A673 (cell line): ENCODE results near the gene CLSTN2. TPM values are rescaled to one million over a fixed set of nuclear protein-coding genes. Genes with fewer than 3 reads are reported as not detected.

ENCODE experiments used
- BruUV-seq: library from RNA; stranded (reverse); fragments of 400-500 nt; replicated peaks from 2 replicates; lab custom pipeline; 2021; lab: Mats Ljungman, UMichigan
- CTCF ChIA-PET: fragments of 300-600 bp; sonication (Branson Sonifier 250); formaldehyde crosslinking; loops from one replicate; lab custom pipeline; 2022; ENCODE audit warnings: antibody characterized with exemption; lab: Charles Lee
- POLR2A ChIA-PET: fragments of 300-600 bp; sonication (Branson Sonifier 250); formaldehyde crosslinking; loops from one replicate; lab custom pipeline; 2022; ENCODE audit warnings: antibody characterized with exemption; ENCODE audit not compliant: low non-redundant PET; lab: Charles Lee
- DNase-seq: peaks from one replicate; pipeline ENCODE4 v3.0.0-alpha.2; 2015; ENCODE audit warnings: low spot score
- H3K27ac ChIP-seq: fragments of 200-600 bp; sonication (generic); 2 replicates; pipeline ENCODE4 v1.5.1; 2016; ENCODE audit warnings: mixed run types, low read depth, mild to moderate bottlenecking, mixed read lengths, antibody characterized with exemption, low read length; ENCODE audit not compliant: poor library complexity, severe bottlenecking
- H3K27me3 ChIP-seq: fragments of 200-600 bp; sonication (generic); replicated peaks from 2 replicates; pipeline ENCODE4 v1.6.1; 2017; ENCODE audit warnings: mixed run types, low read depth, mild to moderate bottlenecking, mixed read lengths, antibody characterized with exemption, low read length; ENCODE audit not compliant: insufficient read depth, poor library complexity
- H3K36me3 ChIP-seq: fragments of 200-600 bp; sonication (generic); 2 replicates; pipeline ENCODE4 v1.6.1; 2016; ENCODE audit warnings: mixed run types, mild to moderate bottlenecking, mixed read lengths, antibody characterized with exemption, low read length; ENCODE audit not compliant: insufficient read depth, poor library complexity, severe bottlenecking
- H3K4me1 ChIP-seq: fragments of 200-600 bp; sonication (generic); 2 replicates; pipeline ENCODE4 v1.6.1; 2017; ENCODE audit warnings: mixed run types, mild to moderate bottlenecking, mixed read lengths, antibody characterized with exemption, low read length; ENCODE audit not compliant: insufficient read depth, poor library complexity, severe bottlenecking
- H3K4me3 ChIP-seq: fragments of 200-600 bp; sonication (generic); 2 replicates; pipeline ENCODE4 v1.5.1; 2016; ENCODE audit warnings: low read depth, mixed run types, mild to moderate bottlenecking, mixed read lengths, low read length; ENCODE audit not compliant: poor library complexity, severe bottlenecking
- H3K9me3 ChIP-seq: fragments of 200-600 bp; sonication (generic); 2 replicates; pipeline ENCODE4 v1.6.1; 2016; ENCODE audit warnings: mixed run types, low read depth, mild to moderate bottlenecking, mixed read lengths, antibody characterized with exemption, low read length; ENCODE audit not compliant: poor library complexity, severe bottlenecking
- CTCF ChIP-seq: fragments of 300-800, 200-600 bp; sonication (generic); conservative IDR thresholded peaks from 2 replicates; pipeline ENCODE4 v1.5.1; 2017; ENCODE audit warnings: low read depth, mild to moderate bottlenecking, antibody characterized with exemption, low read length, moderate library complexity, mixed read lengths
- EZH2 ChIP-seq: fragments of 200-600 bp; sonication (generic); IDR thresholded peaks from 2 replicates; pipeline ENCODE4 v1.6.1; 2017; ENCODE audit warnings: borderline replicate concordance, low read depth, mild to moderate bottlenecking, mixed read lengths, antibody characterized with exemption, low read length; ENCODE audit not compliant: poor library complexity, severe bottlenecking
- intact Hi-C: fragments of 100-400 bp; cut with micrococcal nuclease; formaldehyde crosslinking; loops from one replicate; pipeline ENCODE4 v1.10.0; 2022; ENCODE audit not compliant: unreplicated experiment
- total RNA-seq: library from RNA; stranded (reverse); gene quantifications from 2 replicates; pipeline ENCODE4 v1.2.3, GENCODE V29; 2021

Gene CLSTN2
- total RNA-seq, 1 experiment from 2014 or later, result 50.7 TPM

- ChIA-PET POLR2A (interaction anchor here (0.6 kb wide), 1 partner anchor 888 kb away, joined by 6 read pairs; no protein-coding TSS in a partner anchor), CTCF (no interaction called here)
- Histone ChIP-seq H3K4me1 (no peaks in the 10 kb centered on the region), H3K4me3 (no peak overlapping the region), H3K9me3 (no peaks in the 10 kb centered on the region), H3K27me3 (no peaks in the 10 kb centered on the region), H3K27ac (no peak overlapping the region), H3K36me3 (no peaks in the 10 kb centered on the region)
- TF ChIP-seq EZH2, result no peak
- TF ChIP-seq CTCF, result no peak
- no TSS peak for BruUV-seq
- DNase-seq, result no peak
- intact Hi-C loops, result no loop called here
Observed at GRCh38 chr3:140344082-140344454, 409.1 kb downstream of the CLSTN2 start.

GRCh38 chr3:140344601-140345205 is 409.7 kb downstream of the CLSTN2 start:
- H3K27ac ChIP-seq, result no peak overlapping the region
- H3K36me3 ChIP-seq, result no peaks in the 10 kb centered on the region
- H3K27me3 ChIP-seq, result no peaks in the 10 kb centered on the region
- intact Hi-C loops, result no loop called here
- POLR2A ChIA-PET, result no interaction called here
- TF ChIP-seq EZH2, result no peak
- TF ChIP-seq CTCF, result no peak
- BruUV-seq, result no TSS peak
- no peaks in the 10 kb centered on the region for H3K9me3 ChIP-seq
- no peaks in the 10 kb centered on the region for H3K4me1 ChIP-seq
- DNase-seq, result no peak
- CTCF ChIA-PET, result no interaction called here
- H3K4me3 ChIP-seq, result no peak overlapping the region

GRCh38 chr3:140347151-140347550 is 412.2 kb downstream of the CLSTN2 start:
- DNase-seq, result no peak
- no peak for TF ChIP-seq EZH2
- no peak for TF ChIP-seq CTCF
- no TSS peak for BruUV-seq
- H3K27ac ChIP-seq, result no peak overlapping the region
- H3K4me1 ChIP-seq, result no peaks in the 10 kb centered on the region
- ChIA-PET POLR2A (no interaction called here), CTCF (no interaction called here)
- H3K4me3 ChIP-seq, result no peak overlapping the region
- no peaks in the 10 kb centered on the region for H3K9me3 ChIP-seq
- no peaks in the 10 kb centered on the region for H3K36me3 ChIP-seq
- intact Hi-C loops, result no loop called here
- no peaks in the 10 kb centered on the region for H3K27me3 ChIP-seq
